Posterior vena cava (tissue), 2 donors: Measurements from ENCODE around the gene ZNF487. TPM values are rescaled to one million over a fixed set of nuclear protein-coding genes. Genes with fewer than 3 reads are reported as not detected.
A peak's percentile ranks its signal among the peaks of the same experiment; 100 is the strongest.
"Not testable (repeated sequence)": the region's sequence is repeated elsewhere in the genome, so short reads cannot be mapped to it uniquely, and the experiment has no call there.

Experiments
- DNase-seq: peaks from one replicate; pipeline ENCODE4 v3.0.0-alpha.2; 2020; ENCODE audit warnings: low spot score
- intact Hi-C, 2 donors: fragments of 100-400 bp; cut with DNase I; formaldehyde crosslinking; loops; one replicate each; pipeline versions ENCODE4 v1.14.1 to v1.14.2; 2022 to 2023
- total RNA-seq, 2 donors: library from RNA; stranded (reverse); fragmentation: NEBNext Ultra II Directional; extraction: Animal tissue kit (Norgen Biotek cat#: 25700); gene quantifications; one replicate each; pipeline ENCODE4 v1.2.1, GENCODE V29; 2021
- donor health status: DM: yes; HTN: yes; CAD: no.
- donor health status: DM: yes; HTN: yes; CAD: no.

Gene ZNF487
- total RNA-seq, 2 donors from 2014 or later = 4.8 to 6.5 TPM

DNA sequence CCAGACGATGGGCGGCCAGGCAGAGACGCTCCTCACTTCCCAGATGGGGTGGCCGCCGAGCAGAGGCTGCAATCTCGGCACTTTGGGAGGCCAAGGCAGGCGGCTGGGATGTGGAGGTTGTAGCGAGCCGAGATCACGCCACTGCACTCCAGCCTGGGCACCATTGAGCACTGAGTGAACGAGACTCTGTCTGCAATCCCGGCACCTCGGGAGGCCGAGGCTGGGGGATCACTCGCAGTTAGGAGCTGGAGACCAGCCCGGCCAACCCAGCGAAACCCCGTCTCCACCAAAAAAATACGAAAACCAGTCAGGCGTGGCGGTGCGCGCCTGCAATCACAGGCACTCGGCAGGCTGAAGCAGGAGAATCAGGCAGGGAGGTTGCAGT is 28.8 kb downstream of the ZNF487 start:
- peak; percentile 17 for DNase-seq
- intact Hi-C loops = not testable (repeated sequence)

- DNase-seq = peak; percentile 44
Measured at GRCh38 chr10:43471146-43471545, 34.2 kb downstream of the ZNF487 start.

DNA sequence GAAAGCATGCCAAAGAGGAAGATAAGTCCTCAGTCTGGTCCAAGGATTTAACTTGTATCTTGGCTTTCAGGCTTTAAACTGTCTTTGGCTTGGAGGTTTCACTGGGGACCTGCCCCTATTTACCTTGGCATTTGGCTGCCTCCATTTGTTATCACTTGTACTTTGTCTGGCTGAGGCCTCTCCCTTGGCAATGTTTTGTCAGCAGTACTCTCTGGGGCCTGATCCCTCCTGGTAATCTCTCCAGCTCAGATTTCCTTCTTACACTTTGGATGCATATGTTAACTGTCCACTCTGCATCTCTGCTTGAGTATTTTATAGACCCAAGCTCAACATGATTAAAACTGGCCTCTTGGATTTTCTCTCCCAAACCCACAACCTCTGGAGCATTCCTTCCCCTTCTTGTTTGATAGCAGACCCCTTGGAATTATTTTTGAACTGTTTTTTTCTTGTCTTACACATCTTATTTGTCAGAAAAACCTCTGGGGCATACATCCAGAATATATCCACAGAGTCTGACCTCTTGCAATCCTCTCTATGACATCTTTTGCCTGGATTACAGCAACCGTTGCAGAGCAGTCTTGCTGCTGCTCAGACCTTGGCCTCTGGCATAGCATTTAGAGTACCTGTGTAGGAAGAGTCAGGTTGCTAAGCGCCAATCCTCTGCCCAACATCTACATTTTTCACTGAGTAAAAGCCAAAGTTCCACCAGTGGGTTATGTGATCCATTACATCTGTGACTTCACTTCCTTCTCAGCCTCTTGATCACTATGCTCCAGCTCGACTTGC is 35.2 kb downstream of the ZNF487 start:
- intact Hi-C loops = no loop called here
- DNase-seq = peak; percentile 3

More at GRCh38 chr10:43471146-43471545, 34.2 kb downstream of the ZNF487 start:
- intact Hi-C loops = no loop called here

- intact Hi-C loops = no loop called here
- DNase-seq = no peak
Measured at GRCh38 chr10:43479275-43479674, 42.4 kb downstream of the ZNF487 start.

GRCh38 chr10:43482319-43483078 is 45.6 kb downstream of the ZNF487 start:
- intact Hi-C loops = no loop called here
- DNase-seq = no peak

DNA sequence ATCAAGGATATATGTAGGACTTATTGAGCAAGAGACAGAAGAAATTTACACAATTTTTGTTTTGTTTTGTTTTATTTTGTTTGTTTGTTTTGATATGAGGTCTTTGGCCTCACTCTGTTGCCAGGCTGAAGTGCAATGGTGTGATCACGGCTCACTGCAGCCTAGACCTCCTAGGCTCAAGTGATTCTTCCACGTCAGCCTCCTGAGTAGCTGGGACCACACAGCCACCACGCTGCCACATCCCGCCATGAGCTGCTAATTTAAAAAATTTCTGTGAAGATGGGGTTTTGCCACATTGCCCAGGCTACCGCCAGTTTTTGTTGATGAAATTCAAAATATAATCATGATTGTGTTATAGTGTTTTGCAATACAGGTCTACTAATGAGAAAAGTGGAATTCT is 54.9 kb downstream of the ZNF487 start:
- intact Hi-C loops = no loop called here
- no peak for DNase-seq

DNA sequence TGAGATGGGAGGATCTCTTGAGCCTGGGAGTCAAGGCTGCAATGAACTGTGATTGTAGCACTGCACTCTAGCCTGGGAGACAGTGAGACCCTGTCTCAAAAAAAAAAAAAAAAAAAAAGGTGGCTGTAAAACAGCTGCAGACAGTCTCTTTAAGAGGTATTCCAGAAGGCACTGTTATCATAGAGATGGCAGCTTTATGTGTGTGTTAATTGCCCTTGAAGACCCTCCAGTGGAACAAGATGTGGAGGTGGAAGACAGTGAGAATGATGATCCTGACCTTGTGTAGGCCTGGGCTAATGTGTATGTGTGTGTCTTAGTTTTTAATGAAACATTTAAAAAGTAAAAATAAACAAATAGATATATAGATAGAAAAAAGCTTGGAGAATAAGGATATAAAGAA is 66.0 kb downstream of the ZNF487 start:
- intact Hi-C loops = no loop called here
- DNase-seq = no peak

DNA sequence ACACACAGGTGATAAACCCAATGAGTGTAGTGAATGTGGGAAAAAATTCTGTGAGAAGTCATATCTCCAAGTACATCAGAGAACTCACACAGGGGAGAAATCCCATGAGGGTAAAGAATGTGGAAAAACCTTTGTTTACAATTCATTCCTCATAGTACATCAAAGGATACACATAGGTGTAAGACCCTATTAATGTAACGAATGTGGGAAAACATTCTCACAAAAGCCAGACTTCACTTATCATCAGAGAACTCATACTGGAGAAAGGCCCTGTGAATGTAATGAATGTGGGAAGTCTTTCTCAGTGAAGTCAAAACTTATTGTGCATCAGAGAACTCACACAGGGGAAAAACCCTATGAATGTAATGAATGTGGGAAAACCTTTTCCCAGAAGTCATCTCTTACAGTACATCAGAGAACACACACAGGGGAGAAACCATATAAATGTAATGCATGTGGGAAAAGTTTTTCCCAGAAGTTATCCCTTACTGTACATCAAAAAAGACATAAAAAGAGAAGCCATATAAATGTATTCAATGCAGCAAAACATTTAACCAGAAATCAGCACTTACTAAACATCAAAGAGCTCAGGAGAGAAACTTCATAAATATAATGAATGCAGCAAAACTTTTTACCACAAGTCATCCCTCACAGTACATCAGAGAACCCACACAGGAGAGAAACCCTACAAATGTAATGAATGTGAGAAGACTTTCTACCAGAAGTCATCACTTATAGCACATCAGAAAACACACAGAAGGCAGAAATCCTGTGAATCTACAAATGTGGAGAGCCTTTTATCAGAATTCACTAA is 87.7 kb downstream of the ZNF487 start:
- DNase-seq = no peak
- intact Hi-C loops = no loop called here

Other genes starting within 250 kb of the ZNF487 start
- gene RASGEF1A, start 170.0 kb upstream of the ZNF487 start, total RNA-seq = 1 to 10 TPM in 1 of 2 donors, under 1 TPM in 1; 0.81 to 1.1 TPM
- not detected for gene FXYD4, start 65.5 kb upstream of the ZNF487 start, total RNA-seq
- 100 to 1,000 TPM; 109 to 112 TPM for gene HNRNPF, start 27.9 kb upstream of the ZNF487 start, total RNA-seq
- 1 to 10 TPM; 4.4 to 5.1 TPM for gene ZNF239, start 137.5 kb downstream of the ZNF487 start, total RNA-seq
- gene ZNF485, start 169.3 kb downstream of the ZNF487 start, total RNA-seq = 1 to 10 TPM; 2.7 to 2.9 TPM
- gene ZNF32, start 211.8 kb downstream of the ZNF487 start, total RNA-seq = 10 to 100 TPM; 27.5 to 30.2 TPM